Mucosa of rectum (tissue), 2 donors: ENCODE results near the gene RDH5.

Source experiments
- H3K27ac ChIP-seq, 2 donors: one replicate each; pipeline ENCODE4 v1.7.0; 2013; ENCODE audit warnings: inconsistent platforms in 2 of 2, low read depth in 2 of 2, low read length in 2 of 2
- H3K27me3 ChIP-seq, 2 donors: one replicate each; pipeline ENCODE4 v1.7.0; 2013; ENCODE audit warnings: low read length in 2 of 2; ENCODE audit not compliant: control insufficient read depth in 2 of 2, insufficient read depth in 2 of 2
- H3K36me3 ChIP-seq, 2 donors: one replicate each; pipeline ENCODE4 v1.7.0; 2013; ENCODE audit warnings: low read length in 2 of 2; ENCODE audit not compliant: control insufficient read depth in 2 of 2, insufficient read depth in 2 of 2
- H3K4me1 ChIP-seq, 2 donors: one replicate each; pipeline ENCODE4 v1.7.0; 2013; ENCODE audit warnings: low read length in 2 of 2, mild to moderate bottlenecking in 1 of 2; ENCODE audit not compliant: control insufficient read depth in 2 of 2, insufficient read depth in 2 of 2
- H3K4me3 ChIP-seq, 2 donors: one replicate each; pipeline ENCODE4 v1.7.0; 2013; ENCODE audit warnings: low read length in 2 of 2
- H3K9ac ChIP-seq, 2 donors: one replicate each; pipeline ENCODE4 v1.7.0; 2013; ENCODE audit warnings: low read length in 2 of 2, low read depth in 1 of 2, mild to moderate bottlenecking in 1 of 2
- H3K9me3 ChIP-seq, 2 donors: one replicate each; pipeline ENCODE4 v1.7.0; 2013; ENCODE audit warnings: low read length in 2 of 2; ENCODE audit not compliant: control insufficient read depth in 2 of 2
- donor health status: healthy.
- donor health status: Normal muscosa, but diverticular disease.

Gene RDH5, protein sequence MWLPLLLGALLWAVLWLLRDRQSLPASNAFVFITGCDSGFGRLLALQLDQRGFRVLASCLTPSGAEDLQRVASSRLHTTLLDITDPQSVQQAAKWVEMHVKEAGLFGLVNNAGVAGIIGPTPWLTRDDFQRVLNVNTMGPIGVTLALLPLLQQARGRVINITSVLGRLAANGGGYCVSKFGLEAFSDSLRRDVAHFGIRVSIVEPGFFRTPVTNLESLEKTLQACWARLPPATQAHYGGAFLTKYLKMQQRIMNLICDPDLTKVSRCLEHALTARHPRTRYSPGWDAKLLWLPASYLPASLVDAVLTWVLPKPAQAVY

DNA sequence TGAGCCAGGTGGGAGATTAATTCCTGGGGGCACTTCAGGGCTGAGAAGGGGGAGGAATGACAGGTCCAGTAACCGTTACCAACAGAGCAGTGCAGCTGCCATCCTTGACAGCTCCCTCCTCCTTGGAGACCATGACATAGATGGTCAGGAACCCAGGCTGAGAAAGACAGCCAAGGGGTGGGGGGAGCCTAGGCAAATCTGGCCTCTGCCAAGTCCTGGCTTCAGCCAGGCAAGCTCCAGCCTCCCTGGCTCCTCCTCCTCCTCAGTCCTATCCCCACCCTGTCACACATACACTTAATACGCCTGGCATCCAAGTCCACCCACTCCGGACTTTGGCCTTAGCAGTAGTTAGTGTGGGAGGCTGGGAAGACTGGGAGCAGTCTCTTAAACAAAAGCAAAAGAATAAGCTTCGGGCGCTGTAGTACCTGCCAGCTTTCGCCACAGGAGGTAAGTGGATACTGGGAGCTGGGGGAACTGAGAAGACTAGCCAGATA is at the start of gene RDH5:
RDH5 (plus strand) TSS at position 323 of the 494 bp plus-strand sequence. CDS start 792 bp downstream, outside the sequence.
- no peaks in the 10 kb centered on the region for H3K9me3 ChIP-seq
- peak within 1 kb of the TSS; percentile 54 to 76 for H3K4me3 ChIP-seq
- peaks cover 71 to 82% of the 10 kb centered on the region in 2 donors for H3K4me1 ChIP-seq
- H3K27me3 ChIP-seq, result no peaks in the 10 kb centered on the region
- H3K9ac ChIP-seq, result peak within 1 kb of the TSS; percentile 51 to 79
- peak within 1 kb of the TSS; percentile 85 to 93 for H3K27ac ChIP-seq
- peaks cover 16 to 22% of the 10 kb centered on the region in 2 donors for H3K36me3 ChIP-seq

DNA sequence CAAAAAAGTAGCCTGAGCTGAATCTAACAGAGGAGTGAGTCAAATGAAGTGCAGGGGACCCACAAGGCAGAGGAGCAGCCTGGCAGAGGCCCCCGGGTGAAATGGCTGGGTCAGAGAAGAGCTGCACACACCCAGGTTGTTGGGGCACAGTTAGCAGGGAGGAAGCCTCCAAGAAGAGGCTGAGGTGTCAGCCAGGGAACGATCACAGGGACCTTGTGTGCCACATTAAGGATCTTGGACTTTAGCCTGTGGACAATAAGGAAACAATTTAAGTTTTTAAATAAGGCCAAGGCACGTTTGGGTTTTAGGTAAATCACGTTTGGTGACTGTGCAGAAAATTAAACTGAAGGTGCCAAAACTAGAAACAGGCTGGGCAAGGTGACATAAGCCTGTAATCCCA is 48.4 kb upstream of the RDH5 start:
- H3K27ac ChIP-seq, result peak overlapping the region in 1 of 2 donors; percentile 74
- H3K4me3 ChIP-seq, result no peak overlapping the region
- peaks cover 2 to 17% of the 10 kb centered on the region in 2 donors for H3K4me1 ChIP-seq
- no peaks in the 10 kb centered on the region for H3K9me3 ChIP-seq
- H3K9ac ChIP-seq, result no peak overlapping the region
- no peaks in the 10 kb centered on the region for H3K36me3 ChIP-seq
- H3K27me3 ChIP-seq, result no peaks in the 10 kb centered on the region

DNA sequence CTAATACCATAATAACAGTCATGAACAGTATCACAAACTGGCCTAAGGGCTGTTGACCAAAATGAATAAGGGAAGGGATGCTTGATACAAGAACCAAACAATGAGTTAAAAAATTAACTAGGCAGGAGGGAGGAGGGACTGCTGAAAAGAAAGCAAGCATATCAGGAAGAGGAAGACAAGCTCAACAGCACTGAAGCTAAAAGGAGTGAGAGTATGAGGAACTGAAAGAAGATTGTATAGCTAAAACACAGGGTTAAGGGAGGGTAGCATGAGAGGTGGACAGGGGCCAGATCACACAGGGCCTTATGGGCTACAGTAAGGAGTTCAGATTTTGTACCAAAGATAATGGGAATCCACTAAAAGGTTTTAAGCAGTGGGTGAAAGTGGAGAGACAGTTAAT is 46.6 kb upstream of the RDH5 start:
- no peaks in the 10 kb centered on the region for H3K9me3 ChIP-seq
- no peak overlapping the region for H3K9ac ChIP-seq
- H3K27ac ChIP-seq, result peak overlapping the region in 1 of 2 donors; percentile 3

DNA sequence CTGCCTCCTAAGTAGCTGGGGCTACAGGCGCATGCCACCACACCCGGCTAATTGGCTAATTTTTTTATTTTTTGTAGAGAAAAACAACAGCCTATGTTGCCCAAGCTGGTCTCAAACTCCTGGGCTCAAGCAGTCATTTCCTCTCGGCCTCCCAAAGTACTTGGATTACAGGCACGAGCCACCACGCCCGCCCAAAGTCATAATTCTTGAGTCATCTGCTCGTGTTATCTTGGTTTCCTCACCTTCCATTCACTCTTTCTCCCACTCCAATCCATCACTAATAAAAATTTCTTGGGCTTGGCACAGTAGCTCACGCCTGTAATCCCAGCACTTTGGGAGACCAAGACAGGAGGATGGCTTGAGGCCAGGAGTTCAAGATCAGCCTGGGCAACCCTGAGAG is 44.5 kb upstream of the RDH5 start:
- no peak overlapping the region for H3K4me3 ChIP-seq
- no peaks in the 10 kb centered on the region for H3K36me3 ChIP-seq
- no peaks in the 10 kb centered on the region for H3K27me3 ChIP-seq
- peaks cover 2 to 9% of the 10 kb centered on the region in 2 donors for H3K4me1 ChIP-seq
- no peak overlapping the region for H3K27ac ChIP-seq
- H3K9me3 ChIP-seq, result no peaks in the 10 kb centered on the region
- no peak overlapping the region for H3K9ac ChIP-seq

More for the DNA sequence above, 46.6 kb upstream of the RDH5 start:
- Histone ChIP-seq H3K4me1 (peaks cover 2 to 17% of the 10 kb centered on the region in 2 donors), H3K27me3 (no peaks in the 10 kb centered on the region), H3K4me3 (no peak overlapping the region), H3K36me3 (no peaks in the 10 kb centered on the region)

DNA sequence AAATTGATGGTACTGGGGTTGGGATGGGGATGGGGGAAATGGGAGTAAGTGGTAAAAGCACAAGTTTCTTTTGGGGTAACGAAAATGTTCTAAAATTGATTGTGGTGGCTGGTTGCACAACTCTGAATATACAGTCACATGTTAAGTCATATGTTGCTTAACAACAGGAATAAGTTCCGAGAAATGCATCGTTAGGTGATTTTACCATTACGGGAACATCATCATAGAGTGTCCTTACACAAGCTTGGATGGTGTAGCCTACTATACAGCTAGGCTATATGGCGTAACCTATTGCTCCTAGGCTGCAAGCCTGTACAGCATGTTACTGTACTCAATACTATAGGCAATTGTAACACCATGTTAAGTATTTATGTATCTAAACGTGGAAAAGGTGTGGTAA is 43.5 kb upstream of the RDH5 start:
- Histone ChIP-seq H3K27ac (no peak overlapping the region), H3K4me3 (no peak overlapping the region), H3K4me1 (peaks cover 6 to 12% of the 10 kb centered on the region in 2 donors), H3K27me3 (no peaks in the 10 kb centered on the region), H3K36me3 (no peaks in the 10 kb centered on the region), H3K9me3 (no peaks in the 10 kb centered on the region), H3K9ac (no peak overlapping the region)

DNA sequence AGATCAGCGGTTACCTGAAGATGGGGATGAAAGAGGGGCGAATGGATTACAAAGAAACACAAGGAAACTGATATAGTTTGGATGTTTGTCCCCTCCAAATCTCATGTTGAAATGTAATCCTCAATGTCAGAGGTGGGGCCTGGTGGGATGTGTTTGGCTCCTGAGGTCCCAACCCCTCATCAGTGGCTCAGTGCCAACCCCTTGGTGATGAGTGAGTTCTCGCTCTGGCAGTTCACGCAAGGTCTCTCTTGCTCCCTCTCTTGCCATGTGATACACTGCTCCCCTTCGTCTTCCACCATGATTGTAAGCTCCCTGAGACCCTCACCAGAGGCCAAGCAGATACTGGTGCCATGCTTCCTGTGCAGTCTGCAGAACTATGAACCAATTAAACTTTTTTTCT is 40.5 kb upstream of the RDH5 start:
- H3K9ac ChIP-seq, result no peak overlapping the region
- H3K4me1 ChIP-seq, result peaks cover 9 to 13% of the 10 kb centered on the region in 2 donors
- no peaks in the 10 kb centered on the region for H3K27me3 ChIP-seq
- no peaks in the 10 kb centered on the region for H3K36me3 ChIP-seq
- no peak overlapping the region for H3K4me3 ChIP-seq
- H3K27ac ChIP-seq, result no peak overlapping the region
- no peaks in the 10 kb centered on the region for H3K9me3 ChIP-seq

DNA sequence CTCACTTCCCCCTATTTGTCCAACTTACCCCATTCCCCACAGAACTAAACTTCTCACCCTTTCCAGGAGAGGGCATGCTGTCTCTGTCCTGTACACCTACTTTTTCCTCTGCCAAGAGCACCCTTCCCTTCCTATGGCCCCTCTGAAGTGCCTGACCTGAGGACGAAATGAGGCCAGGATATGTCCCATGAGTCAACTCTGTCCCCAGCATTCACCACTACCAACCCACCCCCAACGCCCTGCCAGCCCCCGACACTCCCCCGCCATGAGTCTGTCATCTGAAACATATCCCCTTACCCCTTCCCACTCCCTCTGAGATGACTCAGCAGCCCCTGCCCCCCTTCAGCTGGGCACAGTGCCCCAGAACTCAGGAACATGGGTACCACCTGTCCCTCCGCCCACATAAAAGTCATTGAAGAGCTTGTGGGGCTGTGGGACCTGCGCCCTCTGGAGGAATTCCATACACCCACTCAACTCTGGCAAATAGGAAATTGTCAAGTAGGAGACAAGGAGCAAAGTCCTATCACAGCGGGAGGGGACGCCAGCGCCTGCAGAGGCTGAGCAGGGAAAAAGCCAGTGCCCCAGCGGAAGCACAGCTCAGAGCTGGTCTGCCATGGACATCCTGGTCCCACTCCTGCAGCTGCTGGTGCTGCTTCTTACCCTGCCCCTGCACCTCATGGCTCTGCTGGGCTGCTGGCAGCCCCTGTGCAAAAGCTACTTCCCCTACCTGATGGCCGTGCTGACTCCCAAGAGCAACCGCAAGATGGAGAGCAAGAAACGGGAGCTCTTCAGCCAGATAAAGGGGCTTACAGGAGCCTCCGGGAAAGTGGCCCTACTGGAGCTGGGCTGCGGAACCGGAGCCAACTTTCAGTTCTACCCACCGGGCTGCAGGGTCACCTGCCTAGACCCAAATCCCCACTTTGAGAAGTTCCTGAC is 38.8 kb upstream of the RDH5 start:
- Histone ChIP-seq H3K27ac (peak overlapping the region; percentile 39 to 46), H3K9ac (peak overlapping the region; percentile 28 to 58)

DNA sequence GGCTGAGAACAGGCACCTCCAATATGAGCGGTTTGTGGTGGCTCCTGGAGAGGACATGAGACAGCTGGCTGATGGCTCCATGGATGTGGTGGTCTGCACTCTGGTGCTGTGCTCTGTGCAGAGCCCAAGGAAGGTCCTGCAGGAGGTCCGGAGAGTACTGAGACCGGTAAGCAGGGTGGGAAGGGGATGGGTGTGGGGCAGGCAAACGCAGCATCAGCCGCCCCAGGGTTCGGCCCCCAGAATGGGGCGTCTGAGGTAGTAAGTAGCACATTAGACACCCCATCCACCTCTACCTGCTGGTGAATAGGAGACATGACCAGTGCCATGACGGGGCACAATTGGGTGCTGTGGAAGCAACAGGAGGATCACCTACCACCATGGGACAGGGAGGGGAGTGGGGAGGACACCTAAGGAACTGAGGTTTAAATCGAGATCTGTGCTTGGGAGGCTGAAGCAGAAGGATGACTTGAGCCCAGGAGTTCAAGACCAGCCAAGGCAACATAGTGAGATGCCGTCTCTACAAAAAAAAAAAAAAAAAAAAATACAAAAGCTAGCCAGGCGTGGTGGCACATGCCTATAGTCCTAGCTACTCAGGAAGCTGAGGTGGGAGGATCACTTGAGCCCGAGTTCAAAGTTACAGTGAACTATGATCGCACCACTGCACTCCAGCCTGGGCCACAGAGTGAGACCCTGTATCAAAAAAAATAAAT is 38.0 kb upstream of the RDH5 start:
- H3K36me3 ChIP-seq, result peaks cover 0 to 3% of the 10 kb centered on the region in 2 donors
- H3K4me3 ChIP-seq, result peak overlapping the region; percentile 68 to 81
- H3K9me3 ChIP-seq, result no peaks in the 10 kb centered on the region
- peaks cover 7 to 13% of the 10 kb centered on the region in 2 donors for H3K4me1 ChIP-seq
- peak overlapping the region in 1 of 2 donors; percentile 46 for H3K27ac ChIP-seq
- H3K9ac ChIP-seq, result peak overlapping the region; percentile 28 to 58
- no peaks in the 10 kb centered on the region for H3K27me3 ChIP-seq

More for the DNA sequence above, 38.8 kb upstream of the RDH5 start:
- H3K36me3 ChIP-seq, result peaks cover 0 to under 1% of the 10 kb centered on the region in 2 donors
- no peaks in the 10 kb centered on the region for H3K9me3 ChIP-seq
- no peaks in the 10 kb centered on the region for H3K27me3 ChIP-seq
- H3K4me3 ChIP-seq, result peak overlapping the region; percentile 68 to 81
- peaks cover 8 to 13% of the 10 kb centered on the region in 2 donors for H3K4me1 ChIP-seq

DNA sequence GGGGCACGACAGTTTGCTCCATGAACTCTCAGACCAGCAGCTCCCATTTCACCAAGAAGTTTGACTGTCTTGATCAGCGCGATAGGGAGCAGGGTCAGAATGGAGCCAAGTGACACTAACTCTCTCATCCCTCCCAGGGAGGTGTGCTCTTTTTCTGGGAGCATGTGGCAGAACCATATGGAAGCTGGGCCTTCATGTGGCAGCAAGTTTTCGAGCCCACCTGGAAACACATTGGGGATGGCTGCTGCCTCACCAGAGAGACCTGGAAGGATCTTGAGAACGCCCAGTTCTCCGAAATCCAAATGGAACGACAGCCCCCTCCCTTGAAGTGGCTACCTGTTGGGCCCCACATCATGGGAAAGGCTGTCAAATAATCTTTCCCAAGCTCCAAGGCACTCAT is 36.5 kb upstream of the RDH5 start:
- Histone ChIP-seq H3K27me3 (no peaks in the 10 kb centered on the region), H3K4me3 (no peak overlapping the region), H3K36me3 (peaks cover 0 to 5% of the 10 kb centered on the region in 2 donors), H3K27ac (no peak overlapping the region), H3K4me1 (peaks cover 7 to 13% of the 10 kb centered on the region in 2 donors), H3K9ac (no peak overlapping the region), H3K9me3 (no peaks in the 10 kb centered on the region)
